SK-N-SH (cell line): Measurements from ENCODE around the gene MEIS2. TPM values are rescaled to one million over a fixed set of nuclear protein-coding genes. Genes with fewer than 3 reads are reported as not detected.

Source experiments
- CTCF ChIA-PET: fragments of 300-600, 350-600 bp; formaldehyde crosslinking; extraction: SDS; loops from one replicate; lab custom pipeline; 2021; lab: Yijun Ruan, JAX
- POLR2A ChIA-PET: fragments of 350-600 bp; sonication (Branson Sonifier 250); formaldehyde crosslinking; extraction: SDS; loops from one replicate; lab custom pipeline; 2020; ENCODE audit warnings: antibody characterized with exemption, inconsistent platforms; lab: Yijun Ruan, JAX
- DNase-seq: peaks from one replicate; pipeline ENCODE4 v3.0.0; 2012
- H2AFZ ChIP-seq: fragments of 200-600 bp; sonication (generic); 2 replicates; pipeline ENCODE4 v1.8.1; 2016; ENCODE audit warnings: antibody characterized with exemption, mild to moderate bottlenecking, low read depth
- H3F3A ChIP-seq: fragments of 200-600 bp; sonication (generic); replicated peaks from 2 replicates; pipeline ENCODE3; 2016; ENCODE audit warnings: antibody characterized with exemption, mild to moderate bottlenecking; ENCODE audit not compliant: insufficient read depth
- H3K27ac ChIP-seq, 2 experiments: fragments of 200-500 bp in 1 of 2; fragments of 200-600 bp in 1 of 2; sonication (Bioruptor generic) in 1 of 2; sonication (generic), shearing (Covaris generic) in 1 of 2; 2 replicates each; pipeline versions ENCODE4 v1.5.1 to v1.6.1; 2014 to 2016; ENCODE audit warnings: low read depth in 2 of 2, inconsistent platforms in 1 of 2, low read length in 1 of 2, mild to moderate bottlenecking in 1 of 2, mixed read lengths in 1 of 2
- H3K27me3 ChIP-seq: fragments of 200-600 bp; sonication (generic), shearing (Covaris generic); 2 replicates; pipeline ENCODE4 v1.6.1; 2016; ENCODE audit warnings: mixed run types; ENCODE audit not compliant: insufficient read depth
- H3K36me3 ChIP-seq, 2 experiments: fragments of 200-500 bp in 1 of 2; fragments of 200-600 bp in 1 of 2; sonication (Bioruptor generic) in 1 of 2; sonication (generic) in 1 of 2; replicated peaks in 1 of 2; 2 replicates each; pipeline versions ENCODE3 to v1.5.1; 2014 to 2016; ENCODE audit warnings: low read length in 1 of 2, mild to moderate bottlenecking in 1 of 2; ENCODE audit not compliant: insufficient read depth in 2 of 2, control insufficient read depth in 1 of 2
- H3K4me1 ChIP-seq, 2 experiments: fragments of 200-500 bp in 1 of 2; fragments of 200-600 bp in 1 of 2; sonication (Bioruptor generic) in 1 of 2; sonication (generic), shearing (Covaris generic) in 1 of 2; 2 replicates each; pipeline versions ENCODE4 v1.5.1 to v1.6.1; 2014 to 2016; ENCODE audit warnings: low read depth in 1 of 2, low read length in 1 of 2, mixed run types in 1 of 2; ENCODE audit not compliant: insufficient read depth in 2 of 2, control insufficient read depth in 1 of 2
- H3K4me2 ChIP-seq: fragments of 200-600 bp; sonication (generic), shearing (Covaris generic); 2 replicates; pipeline ENCODE4 v1.6.1; 2017; ENCODE audit warnings: mixed run types
- H3K4me3 ChIP-seq, 2 experiments: fragments of 200-500 bp in 1 of 2; fragments of 200-600 bp in 1 of 2; sonication (Bioruptor generic) in 1 of 2; sonication (generic), shearing (Covaris generic) in 1 of 2; 2 replicates each; pipeline versions ENCODE4 v1.5.1 to v1.8.1; 2014 to 2016; ENCODE audit warnings: low read depth in 2 of 2, inconsistent platforms in 1 of 2, low read length in 1 of 2, mild to moderate bottlenecking in 1 of 2, mixed read lengths in 1 of 2, moderate library complexity in 1 of 2
- H3K79me2 ChIP-seq: fragments of 200-600 bp; sonication (generic); 2 replicates; pipeline ENCODE4 v1.8.1; 2017; ENCODE audit warnings: mild to moderate bottlenecking; ENCODE audit not compliant: insufficient read depth
- H3K9ac ChIP-seq: fragments of 200-600 bp; sonication (generic); 2 replicates; pipeline ENCODE4 v1.6.1; 2017; ENCODE audit warnings: mixed run types
- H3K9me2 ChIP-seq: fragments of 200-600 bp; sonication (generic); 2 replicates; pipeline ENCODE4 v1.6.1; 2017; ENCODE audit warnings: mixed run types
- H3K9me3 ChIP-seq: fragments of 200-600 bp; sonication (generic); 2 replicates; pipeline ENCODE4 v1.6.1; 2017; ENCODE audit warnings: mixed run types, mild to moderate bottlenecking, moderate library complexity
- H4K20me1 ChIP-seq: fragments of 200-600 bp; sonication (generic); 2 replicates; pipeline ENCODE4 v1.6.1; 2017; ENCODE audit warnings: mild to moderate bottlenecking, mixed run types; ENCODE audit not compliant: insufficient read depth
- CHD2 ChIP-seq: fragments of 150-350 bp; IDR thresholded peaks from 2 replicates; pipeline ENCODE4 v1.6.1; 2018; ENCODE audit warnings: low read length; ENCODE audit not compliant: partially characterized antibody
- CTCF ChIP-seq: fragments of 200-600 bp; sonication (generic); IDR thresholded peaks from 2 replicates; pipeline ENCODE4 v1.6.1; 2017; ENCODE audit warnings: antibody characterized with exemption, mild to moderate bottlenecking, moderate library complexity
- ELF1 ChIP-seq: IDR thresholded peaks from 2 replicates; pipeline ENCODE4 v1.4.0; 2012
- EP300 ChIP-seq, 2 experiments: IDR thresholded peaks; 2 replicates each; pipeline versions ENCODE4 v1.4.0 to v1.6.1; 2012; ENCODE audit warnings: borderline replicate concordance in 1 of 2, low read depth in 1 of 2, low read length in 1 of 2
- FOXJ3 ChIP-seq: sonication (generic); formaldehyde crosslinking; IDR thresholded peaks from 2 replicates; pipeline ENCODE4 v1.5.1; 2020; ENCODE audit warnings: mild to moderate bottlenecking, missing genetic modification reagents
- GATA2 ChIP-seq: sonication (generic); formaldehyde crosslinking; IDR thresholded peaks from 2 replicates; pipeline ENCODE4 v1.5.0; 2020; ENCODE audit warnings: mild to moderate bottlenecking, missing genetic modification reagents
- IRF3 ChIP-seq: fragments of 150-350 bp; IDR thresholded peaks from 2 replicates; pipeline ENCODE4 v1.6.1; 2016; ENCODE audit warnings: mild to moderate bottlenecking, low read depth, low read length
- JUND ChIP-seq: IDR thresholded peaks from 2 replicates; pipeline ENCODE4 v1.4.0; 2012
- MEF2A ChIP-seq: IDR thresholded peaks from 2 replicates; pipeline ENCODE4 v1.4.0; 2012; ENCODE audit warnings: low read depth, borderline replicate concordance
- NFIC ChIP-seq: IDR thresholded peaks from 2 replicates; pipeline ENCODE4 v1.4.0; 2012; ENCODE audit warnings: borderline replicate concordance
- RAD21 ChIP-seq: IDR thresholded peaks from 2 replicates; pipeline ENCODE4 v1.6.1; 2012; ENCODE audit warnings: mild to moderate bottlenecking, low read length
- REST ChIP-seq: IDR thresholded peaks from 2 replicates; pipeline ENCODE4 v1.6.1; 2012; ENCODE audit warnings: mild to moderate bottlenecking, low read depth, low read length, moderate library complexity
- SIN3A ChIP-seq: IDR thresholded peaks from 2 replicates; pipeline ENCODE4 v1.6.1; 2012; ENCODE audit warnings: low read depth, mild to moderate bottlenecking, low read length, moderate library complexity, borderline replicate concordance
- TAF1 ChIP-seq: IDR thresholded peaks from 2 replicates; pipeline ENCODE4 v1.6.1; 2012; ENCODE audit warnings: low read depth, mild to moderate bottlenecking, low read length, moderate library complexity, borderline replicate concordance
- TEAD4 ChIP-seq: IDR thresholded peaks from 2 replicates; pipeline ENCODE4 v1.4.0; 2012; ENCODE audit warnings: mild to moderate bottlenecking, borderline replicate concordance; ENCODE audit not compliant: insufficient read depth
- USF1 ChIP-seq: IDR thresholded peaks from 2 replicates; pipeline ENCODE4 v1.4.0; 2012; ENCODE audit warnings: low read depth, borderline replicate concordance
- USF2 ChIP-seq: fragments of 150-350 bp; IDR thresholded peaks from 2 replicates; pipeline ENCODE4 v1.6.1; 2017; ENCODE audit warnings: antibody characterized with exemption, low read length, low read depth, borderline replicate concordance
- WGBS: methylation state at CpG from one replicate; pipeline ENCODE4 v1.1.6; 2017; ENCODE audit warnings: low lambda C conversion rate; 5-methylcytosine and 5-hydroxymethylcytosine counted together
- polyA plus RNA-seq, 3 experiments: library from polyadenylated mRNA; depleted of rRNA; stranded (reverse); fragments of >200 nt; gene quantifications; 2 replicates each; pipeline ENCODE4 v1.2.3, GENCODE V29; 2012

Gene MEIS2
- polyA plus RNA-seq, 1 of the 3 experiments (the other 2 are of a cell fraction): 146 TPM

GRCh38 chr15:36914960-36915808 lies 185.2 kb downstream of the MEIS2 start:
- peak overlapping the region in 1 of 2 experiments; percentile 48; a peak in 2 of 4 replicates for H3K27ac ChIP-seq
- peaks cover 24% of the 10 kb centered on the region for H4K20me1 ChIP-seq
- H3K27me3 ChIP-seq: no peaks in the 10 kb centered on the region
- peaks cover 4% of the 10 kb centered on the region for H3F3A ChIP-seq
- H3K9me3 ChIP-seq: no peaks in the 10 kb centered on the region
- POLR2A ChIA-PET: no interaction called here
- H3K4me1 ChIP-seq: peaks cover 0 to 12% of the 10 kb centered on the region in 2 experiments; a peak in 2 of 4 replicates
- peaks cover 52 to 72% of the 10 kb centered on the region in 2 experiments for H3K36me3 ChIP-seq
- CTCF ChIA-PET: interaction anchor here (0.7 to 0.9 kb wide), 2 partner anchors 131 to 1163 kb away, joined by 3 read pairs; no protein-coding TSS in a partner anchor
- peaks cover 70% of the 10 kb centered on the region for H3K79me2 ChIP-seq
- H3K4me3 ChIP-seq: no peak overlapping the region
- no peak for DNase-seq
- no peak overlapping the region for H3K4me2 ChIP-seq
- 95% methylated on average over 3 of the region's 3 CpGs for WGBS
- no peak overlapping the region for H2AFZ ChIP-seq
- H3K9me2 ChIP-seq: no peaks in the 10 kb centered on the region
- H3K9ac ChIP-seq: no peak overlapping the region
- TF ChIP-seq JUND: no peak

GRCh38 chr15:36914466-36914865 lies 185.9 kb downstream of the MEIS2 start:
- ChIA-PET CTCF (interaction anchor here (0.9 kb wide), 1 partner anchor 1163 kb away, joined by 3 read pairs; no protein-coding TSS in a partner anchor), POLR2A (no interaction called here)
- Histone ChIP-seq H3F3A (peaks cover 4% of the 10 kb centered on the region), H3K4me3 (no peak overlapping the region), H3K9ac (no peak overlapping the region), H3K9me3 (no peaks in the 10 kb centered on the region), H3K36me3 (peaks cover 45 to 71% of the 10 kb centered on the region in 2 experiments), H3K4me1 (peaks cover 0 to 12% of the 10 kb centered on the region in 2 experiments; a peak in 2 of 4 replicates), H3K27ac (no peak overlapping the region; a peak in 1 of 4 replicates), H3K27me3 (no peaks in the 10 kb centered on the region), H2AFZ (no peak overlapping the region), H3K4me2 (no peak overlapping the region), H4K20me1 (peaks cover 25% of the 10 kb centered on the region), H3K79me2 (peaks cover 76% of the 10 kb centered on the region), H3K9me2 (no peaks in the 10 kb centered on the region)
- WGBS: 72% methylated on average over 4 of the region's 4 CpGs
- DNase-seq: no peak
- TF ChIP-seq CTCF: no peak
- no peak for TF ChIP-seq USF1
- TF ChIP-seq REST: no peak
- TF ChIP-seq MEF2A: no peak
- TF ChIP-seq FOXJ3 (CRISPR knock-in tag): no peak
- TF ChIP-seq RAD21: no peak
- no peak for TF ChIP-seq GATA2 (CRISPR knock-in tag)
- no peak for TF ChIP-seq SIN3A
- TF ChIP-seq EP300 (IDR thresholded peaks at IDR 0.05; ENCODE audit: borderline replicate concordance in 1 of 2, low read depth in 1 of 2, low read length in 1 of 2): no peak
- TF ChIP-seq USF2: no peak
- no peak for TF ChIP-seq CHD2
- no peak for TF ChIP-seq TAF1
- TF ChIP-seq JUND: no peak
- no peak for TF ChIP-seq IRF3
- no peak for TF ChIP-seq ELF1
- no peak for TF ChIP-seq NFIC
- no peak for TF ChIP-seq TEAD4
